ENCODE measurements around the gene KCMF1.

KCMF1 gene

GRCh38 chr2:84986018-84986417, 15.1 kb downstream of the KCMF1 start:
- TF ChIP-seq, protein P1, sequence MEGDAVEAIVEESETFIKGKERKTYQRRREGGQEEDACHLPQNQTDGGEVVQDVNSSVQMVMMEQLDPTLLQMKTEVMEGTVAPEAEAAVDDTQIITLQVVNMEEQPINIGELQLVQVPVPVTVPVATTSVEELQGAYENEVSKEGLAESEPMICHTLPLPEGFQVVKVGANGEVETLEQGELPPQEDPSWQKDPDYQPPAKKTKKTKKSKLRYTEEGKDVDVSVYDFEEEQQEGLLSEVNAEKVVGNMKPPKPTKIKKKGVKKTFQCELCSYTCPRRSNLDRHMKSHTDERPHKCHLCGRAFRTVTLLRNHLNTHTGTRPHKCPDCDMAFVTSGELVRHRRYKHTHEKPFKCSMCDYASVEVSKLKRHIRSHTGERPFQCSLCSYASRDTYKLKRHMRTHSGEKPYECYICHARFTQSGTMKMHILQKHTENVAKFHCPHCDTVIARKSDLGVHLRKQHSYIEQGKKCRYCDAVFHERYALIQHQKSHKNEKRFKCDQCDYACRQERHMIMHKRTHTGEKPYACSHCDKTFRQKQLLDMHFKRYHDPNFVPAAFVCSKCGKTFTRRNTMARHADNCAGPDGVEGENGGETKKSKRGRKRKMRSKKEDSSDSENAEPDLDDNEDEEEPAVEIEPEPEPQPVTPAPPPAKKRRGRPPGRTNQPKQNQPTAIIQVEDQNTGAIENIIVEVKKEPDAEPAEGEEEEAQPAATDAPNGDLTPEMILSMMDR (IDR thresholded peaks at IDR 0.05; ENCODE audit: borderline replicate concordance, insufficient read depth, low read depth, low read length) = no peak
- no peak overlapping the region for H3K4me3 ChIP-seq (ENCODE audit: low read depth, low read length)

- H3K4me3 ChIP-seq (ENCODE audit: low read depth, low read length) = no peak overlapping the region
- TF ChIP-seq, protein P1 (IDR thresholded peaks at IDR 0.05; ENCODE audit: borderline replicate concordance, insufficient read depth, low read depth, low read length) = no peak
These were observed 18.5 kb downstream of the KCMF1 start for GRCh38 chr2:84989422-84989821.

- H3K4me3 ChIP-seq (ENCODE audit: low read depth, low read length) = no peak overlapping the region
- TF ChIP-seq, protein P1 (IDR thresholded peaks at IDR 0.05; ENCODE audit: borderline replicate concordance, insufficient read depth, low read depth, low read length) = no peak
These were observed 19.0 kb downstream of the KCMF1 start for GRCh38 chr2:84989927-84990326.

DNA sequence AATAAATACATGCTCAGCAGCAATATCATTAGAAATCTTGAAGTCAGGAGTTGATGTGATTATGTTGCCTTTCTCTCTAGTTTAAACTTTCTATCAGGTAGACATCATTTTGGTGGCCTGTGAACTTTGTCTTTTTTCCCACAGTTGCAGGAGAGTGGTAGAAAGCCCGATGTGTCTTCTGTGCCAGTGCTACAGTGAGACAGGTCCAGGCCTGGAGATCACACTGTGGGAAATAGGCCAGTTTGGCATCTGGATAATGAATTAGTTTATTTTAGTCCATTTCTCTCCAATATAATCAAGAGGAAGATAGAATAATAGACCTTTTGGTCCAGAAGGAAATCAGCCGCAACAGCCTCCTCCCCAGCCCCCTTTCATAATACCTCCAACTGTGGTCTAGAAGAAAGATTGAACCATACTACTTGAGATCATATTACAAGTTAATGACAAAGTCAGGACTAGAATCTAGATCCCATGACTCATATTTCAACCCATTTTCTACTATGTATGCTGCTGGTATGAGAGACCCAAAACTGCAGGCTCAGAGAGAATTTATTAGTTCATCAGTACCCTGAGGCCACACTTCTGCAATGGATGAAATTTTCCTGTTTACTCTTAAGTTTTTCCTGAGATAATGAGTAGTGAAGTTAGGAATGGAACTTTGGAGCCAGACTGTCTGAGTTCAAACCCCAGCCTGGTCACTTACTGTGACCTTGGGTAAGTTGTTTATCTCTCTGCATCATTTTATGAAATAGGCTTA, 20.6 kb downstream of the KCMF1 start:
- no peak overlapping the region for H3K4me3 ChIP-seq (ENCODE audit: low read depth, low read length)
- TF ChIP-seq, protein P1 (IDR thresholded peaks at IDR 0.05; ENCODE audit: borderline replicate concordance, insufficient read depth, low read depth, low read length) = no peak

DNA sequence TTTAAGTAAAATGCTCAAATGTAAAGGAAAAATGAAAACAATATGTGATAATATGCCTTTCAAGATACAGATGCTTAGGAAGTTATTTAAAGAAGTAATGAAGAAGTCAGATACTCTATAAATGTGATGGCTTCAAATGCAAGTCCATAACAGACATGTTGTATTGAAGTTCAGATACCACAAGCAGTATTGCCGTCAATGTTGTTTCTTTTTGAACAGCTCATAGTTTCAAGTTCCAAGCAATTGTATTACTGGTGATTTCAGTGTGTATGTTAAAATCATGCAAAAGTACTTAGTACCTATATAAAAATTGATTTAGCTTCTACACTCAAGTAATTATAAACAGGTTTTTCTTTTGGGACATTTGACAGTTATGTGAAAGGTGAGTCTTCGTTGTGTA, 24.9 kb downstream of the KCMF1 start:
- H3K4me3 ChIP-seq (ENCODE audit: low read depth, low read length) = no peak overlapping the region
- TF ChIP-seq, protein P1 (IDR thresholded peaks at IDR 0.05; ENCODE audit: borderline replicate concordance, insufficient read depth, low read depth, low read length) = no peak

GRCh38 chr2:84996909-84997308, 25.9 kb downstream of the KCMF1 start:
- TF ChIP-seq, protein P1 (IDR thresholded peaks at IDR 0.05; ENCODE audit: borderline replicate concordance, insufficient read depth, low read depth, low read length) = no peak
- no peak overlapping the region for H3K4me3 ChIP-seq (ENCODE audit: low read depth, low read length)

DNA sequence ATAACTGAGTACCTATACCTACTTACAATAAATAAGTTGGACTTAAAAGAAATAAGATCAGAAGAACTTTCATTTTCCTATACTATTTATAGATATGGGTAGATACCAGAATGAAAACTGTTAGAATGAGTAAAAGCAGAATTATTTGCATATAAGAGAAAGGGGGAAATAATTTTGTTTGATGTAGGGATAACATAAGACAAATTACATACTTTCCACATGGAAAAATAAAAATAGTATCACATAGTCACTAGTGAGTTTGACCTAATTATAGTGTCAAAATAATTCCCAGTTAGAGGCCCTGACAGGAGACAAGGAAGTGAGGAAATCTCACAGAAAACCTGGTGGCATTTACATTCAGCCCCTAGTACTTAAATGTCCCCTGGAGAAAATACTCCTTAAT, 28.6 kb downstream of the KCMF1 start:
- H3K4me3 ChIP-seq (ENCODE audit: low read depth, low read length) = no peak overlapping the region
- TF ChIP-seq, protein P1 (IDR thresholded peaks at IDR 0.05; ENCODE audit: borderline replicate concordance, insufficient read depth, low read depth, low read length) = no peak
